HG03460 (cell line): ENCODE measurements around the gene PUS7L.

Experiments
- ATAC-seq: cut with Tn5 transposase; IDR thresholded peaks from one replicate; pipeline ENCODE4 v1.9.1; 2021; ENCODE audit not compliant: unreplicated experiment

The PUS7L gene

GRCh38 chr12:43675048-43675904 is 83.3 kb downstream of the PUS7L start:
- ATAC-seq, result no peak

DNA sequence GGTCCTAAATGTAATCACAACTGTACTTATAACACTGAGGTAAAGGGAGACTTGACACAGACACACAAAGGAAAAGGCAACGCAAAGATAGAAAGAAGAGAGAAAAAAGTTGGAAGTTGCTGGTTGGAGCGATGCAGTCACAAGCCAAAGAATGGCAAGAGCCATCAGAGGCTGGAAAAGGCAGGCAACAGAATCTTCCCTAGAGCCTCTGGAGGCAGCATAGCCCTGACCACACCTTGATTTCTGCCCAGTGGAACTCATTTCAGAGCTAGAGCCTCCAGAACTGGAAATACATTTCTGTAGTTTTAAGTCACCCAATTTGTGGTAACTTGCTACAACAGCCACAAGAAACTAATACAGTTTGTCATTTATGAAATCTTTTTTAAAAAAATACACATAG is 89.2 kb downstream of the PUS7L start:
- no peak for ATAC-seq
